SJSA1 (cell line): Measurements from ENCODE around the gene NETO2. TPM values are rescaled to one million over a fixed set of nuclear protein-coding genes. Genes with fewer than 3 reads are reported as not detected.

Experiments
- DNase-seq, 2 experiments: peaks; one replicate each; pipeline ENCODE4 v3.0.0-alpha.2; 2015 to 2020; ENCODE audit warnings: low spot score in 2 of 2, low read depth in 1 of 2
- H3K27ac ChIP-seq: fragments of 250-450 bp; sonication (Bioruptor Pico); 2 replicates; pipeline ENCODE4 v1.5.1; 2020; ENCODE audit warnings: mild to moderate bottlenecking, moderate library complexity
- H3K27me3 ChIP-seq: fragments of 250-450 bp; sonication (Bioruptor Pico); replicated peaks from 2 replicates; pipeline ENCODE4 v1.5.1; 2020; ENCODE audit warnings: mild to moderate bottlenecking, moderate library complexity
- H3K36me3 ChIP-seq: fragments of 250-450 bp; sonication (Bioruptor Pico); 2 replicates; pipeline ENCODE4 v1.5.1; 2020; ENCODE audit warnings: mild to moderate bottlenecking
- H3K4me1 ChIP-seq: fragments of 250-450 bp; sonication (Bioruptor Pico); replicated peaks from 2 replicates; pipeline ENCODE4 v1.6.1; 2021; ENCODE audit warnings: mild to moderate bottlenecking
- H3K4me3 ChIP-seq: fragments of 250-450 bp; sonication (Bioruptor Pico); 2 replicates; pipeline ENCODE4 v1.5.1; 2020; ENCODE audit warnings: mild to moderate bottlenecking
- H3K9me3 ChIP-seq: fragments of 250-450 bp; sonication (Bioruptor Pico); replicated peaks from 2 replicates; pipeline ENCODE4 v1.5.1; 2020; ENCODE audit warnings: mild to moderate bottlenecking
- total RNA-seq: library from RNA; depleted of rRNA; stranded (reverse); fragments of >200 nt; shearing (Covaris generic); gene quantifications from 2 replicates; pipeline ENCODE4 v1.2.3, GENCODE V29; 2014

NETO2 gene
- total RNA-seq, 1 experiment from 2014 or later, result 5.6 TPM

- no peak for DNase-seq
- H3K9me3 ChIP-seq, result no peaks in the 10 kb centered on the region
- H3K36me3 ChIP-seq, result no peaks in the 10 kb centered on the region
- H3K4me3 ChIP-seq, result no peak overlapping the region
- no peaks in the 10 kb centered on the region for H3K27me3 ChIP-seq
- no peak overlapping the region for H3K27ac ChIP-seq
- H3K4me1 ChIP-seq, result no peaks in the 10 kb centered on the region
Observed at GRCh38 chr16:47054306-47054705, 89.4 kb downstream of the NETO2 start.

- Histone ChIP-seq H3K27ac (no peak overlapping the region), H3K27me3 (no peaks in the 10 kb centered on the region), H3K9me3 (no peaks in the 10 kb centered on the region), H3K36me3 (no peaks in the 10 kb centered on the region), H3K4me1 (no peaks in the 10 kb centered on the region), H3K4me3 (no peak overlapping the region)
- no peak for DNase-seq
Observed at GRCh38 chr16:47053895-47054294, 89.8 kb downstream of the NETO2 start.

- Histone ChIP-seq H3K9me3 (no peaks in the 10 kb centered on the region), H3K27ac (no peak overlapping the region), H3K27me3 (no peaks in the 10 kb centered on the region), H3K4me3 (no peak overlapping the region), H3K36me3 (no peaks in the 10 kb centered on the region), H3K4me1 (no peaks in the 10 kb centered on the region)
- no peak for DNase-seq
Observed at GRCh38 chr16:47052666-47053640, 90.8 kb downstream of the NETO2 start.

GRCh38 chr16:47051031-47051430 lies 92.7 kb downstream of the NETO2 start:
- no peaks in the 10 kb centered on the region for H3K36me3 ChIP-seq
- no peaks in the 10 kb centered on the region for H3K4me1 ChIP-seq
- no peak overlapping the region for H3K27ac ChIP-seq
- DNase-seq, result no peak
- H3K9me3 ChIP-seq, result no peaks in the 10 kb centered on the region
- H3K27me3 ChIP-seq, result no peaks in the 10 kb centered on the region
- no peak overlapping the region for H3K4me3 ChIP-seq

GRCh38 chr16:47049901-47050583 lies 93.7 kb downstream of the NETO2 start:
- no peak overlapping the region for H3K27ac ChIP-seq
- no peak overlapping the region for H3K4me3 ChIP-seq
- H3K27me3 ChIP-seq, result no peaks in the 10 kb centered on the region
- H3K9me3 ChIP-seq, result no peaks in the 10 kb centered on the region
- H3K4me1 ChIP-seq, result no peaks in the 10 kb centered on the region
- no peak for DNase-seq
- H3K36me3 ChIP-seq, result no peaks in the 10 kb centered on the region

GRCh38 chr16:47047524-47048203 lies 96.1 kb downstream of the NETO2 start:
- H3K4me3 ChIP-seq, result no peak overlapping the region
- no peaks in the 10 kb centered on the region for H3K36me3 ChIP-seq
- DNase-seq, result no peak
- no peak overlapping the region for H3K27ac ChIP-seq
- H3K9me3 ChIP-seq, result no peaks in the 10 kb centered on the region
- H3K4me1 ChIP-seq, result no peaks in the 10 kb centered on the region
- no peaks in the 10 kb centered on the region for H3K27me3 ChIP-seq

GRCh38 chr16:47046726-47047523 lies 96.8 kb downstream of the NETO2 start:
- Histone ChIP-seq H3K9me3 (no peaks in the 10 kb centered on the region), H3K4me3 (no peak overlapping the region), H3K4me1 (no peaks in the 10 kb centered on the region), H3K36me3 (no peaks in the 10 kb centered on the region), H3K27ac (no peak overlapping the region), H3K27me3 (no peaks in the 10 kb centered on the region)
- no peak for DNase-seq

- no peak overlapping the region for H3K4me3 ChIP-seq
- H3K4me1 ChIP-seq, result no peaks in the 10 kb centered on the region
- no peaks in the 10 kb centered on the region for H3K27me3 ChIP-seq
- no peak for DNase-seq
- no peaks in the 10 kb centered on the region for H3K36me3 ChIP-seq
- H3K9me3 ChIP-seq, result no peaks in the 10 kb centered on the region
- H3K27ac ChIP-seq, result no peak overlapping the region
Observed at GRCh38 chr16:47045459-47045858, 98.3 kb downstream of the NETO2 start.

GRCh38 chr16:47045023-47045422 lies 98.7 kb downstream of the NETO2 start:
- Histone ChIP-seq H3K27me3 (no peaks in the 10 kb centered on the region), H3K36me3 (no peaks in the 10 kb centered on the region), H3K4me3 (no peak overlapping the region), H3K9me3 (no peaks in the 10 kb centered on the region), H3K4me1 (no peaks in the 10 kb centered on the region), H3K27ac (no peak overlapping the region)
- no peak for DNase-seq

GRCh38 chr16:47043970-47044684 lies 99.6 kb downstream of the NETO2 start:
- no peak for DNase-seq
- no peaks in the 10 kb centered on the region for H3K27me3 ChIP-seq
- H3K27ac ChIP-seq, result no peak overlapping the region
- H3K9me3 ChIP-seq, result no peaks in the 10 kb centered on the region
- H3K4me1 ChIP-seq, result no peaks in the 10 kb centered on the region
- no peak overlapping the region for H3K4me3 ChIP-seq
- H3K36me3 ChIP-seq, result no peaks in the 10 kb centered on the region

- H3K27me3 ChIP-seq, result no peaks in the 10 kb centered on the region
- no peak for DNase-seq
Observed at GRCh38 chr16:47043200-47043599, 100.5 kb downstream of the NETO2 start.

GRCh38 chr16:47037746-47038458 lies 105.8 kb downstream of the NETO2 start:
- H3K27me3 ChIP-seq, result 0 out of 2 replicates have a peak, but pooled peaks cover 3% of the 10 kb centered on the region
- peaks cover 6% of the 10 kb centered on the region for H3K4me1 ChIP-seq
- H3K4me3 ChIP-seq, result peak overlapping the region; percentile 43
- no peaks in the 10 kb centered on the region for H3K9me3 ChIP-seq
- no peak overlapping the region for H3K27ac ChIP-seq
- DNase-seq, result peak; percentile 84
- no peaks in the 10 kb centered on the region for H3K36me3 ChIP-seq

More at GRCh38 chr16:47043200-47043599, 100.5 kb downstream of the NETO2 start:
- H3K27ac ChIP-seq, result no peak overlapping the region
- no peaks in the 10 kb centered on the region for H3K36me3 ChIP-seq
- no peak overlapping the region for H3K4me3 ChIP-seq
- H3K9me3 ChIP-seq, result no peaks in the 10 kb centered on the region
- H3K4me1 ChIP-seq, result no peaks in the 10 kb centered on the region
